Measurements from ENCODE around the gene CALCOCO2. TPM values are rescaled to one million over a fixed set of nuclear protein-coding genes. Genes with fewer than 3 reads are reported as not detected.

CALCOCO2 gene
- total RNA-seq, 1 donor from 2014 or later, result 74.5 TPM

GRCh38 chr17:48860034-48860433 is 29.2 kb downstream of the CALCOCO2 start:
- Mint-ChIP-seq H3K4me3 (no peak overlapping the region), H3K27me3 (no peaks in the 10 kb centered on the region), H3K36me3 (peaks cover 16% of the 10 kb centered on the region)

GRCh38 chr17:48860456-48860855 is 29.6 kb downstream of the CALCOCO2 start:
- TF ChIP-seq, protein P1, sequence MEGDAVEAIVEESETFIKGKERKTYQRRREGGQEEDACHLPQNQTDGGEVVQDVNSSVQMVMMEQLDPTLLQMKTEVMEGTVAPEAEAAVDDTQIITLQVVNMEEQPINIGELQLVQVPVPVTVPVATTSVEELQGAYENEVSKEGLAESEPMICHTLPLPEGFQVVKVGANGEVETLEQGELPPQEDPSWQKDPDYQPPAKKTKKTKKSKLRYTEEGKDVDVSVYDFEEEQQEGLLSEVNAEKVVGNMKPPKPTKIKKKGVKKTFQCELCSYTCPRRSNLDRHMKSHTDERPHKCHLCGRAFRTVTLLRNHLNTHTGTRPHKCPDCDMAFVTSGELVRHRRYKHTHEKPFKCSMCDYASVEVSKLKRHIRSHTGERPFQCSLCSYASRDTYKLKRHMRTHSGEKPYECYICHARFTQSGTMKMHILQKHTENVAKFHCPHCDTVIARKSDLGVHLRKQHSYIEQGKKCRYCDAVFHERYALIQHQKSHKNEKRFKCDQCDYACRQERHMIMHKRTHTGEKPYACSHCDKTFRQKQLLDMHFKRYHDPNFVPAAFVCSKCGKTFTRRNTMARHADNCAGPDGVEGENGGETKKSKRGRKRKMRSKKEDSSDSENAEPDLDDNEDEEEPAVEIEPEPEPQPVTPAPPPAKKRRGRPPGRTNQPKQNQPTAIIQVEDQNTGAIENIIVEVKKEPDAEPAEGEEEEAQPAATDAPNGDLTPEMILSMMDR (conservative IDR thresholded peaks at IDR 0.05), result no peak
- DNase-seq (ENCODE audit: extremely low spot score, unreplicated experiment), result no peak
- no peaks in the 10 kb centered on the region for H3K27me3 Mint-ChIP-seq
- no peak overlapping the region for H3K27ac Mint-ChIP-seq
- H3K4me3 Mint-ChIP-seq, result no peak overlapping the region
- H3K4me1 Mint-ChIP-seq (ENCODE audit: unreplicated experiment), result no peaks in the 10 kb centered on the region
- peaks cover 15% of the 10 kb centered on the region for H3K36me3 Mint-ChIP-seq
- no peaks in the 10 kb centered on the region for H3K9me3 Mint-ChIP-seq

More at GRCh38 chr17:48860034-48860433, 29.2 kb downstream of the CALCOCO2 start:
- TF ChIP-seq, protein P1 (conservative IDR thresholded peaks at IDR 0.05), result peak; percentile 64
- Mint-ChIP-seq H3K4me1 (ENCODE audit: unreplicated experiment) (no peaks in the 10 kb centered on the region), H3K27ac (no peak overlapping the region), H3K9me3 (no peaks in the 10 kb centered on the region)
- DNase-seq (ENCODE audit: extremely low spot score, unreplicated experiment), result no peak

- peak overlapping the region; percentile 30 for H3K27ac Mint-ChIP-seq
- no peak for DNase-seq (ENCODE audit: extremely low spot score, unreplicated experiment)
- peaks cover 48% of the 10 kb centered on the region for H3K4me1 Mint-ChIP-seq (ENCODE audit: unreplicated experiment)
- no peaks in the 10 kb centered on the region for H3K9me3 Mint-ChIP-seq
- peak overlapping the region; percentile 26 for H3K4me3 Mint-ChIP-seq
- TF ChIP-seq, protein P1 (conservative IDR thresholded peaks at IDR 0.05), result no peak
- H3K27me3 Mint-ChIP-seq, result peaks cover 4% of the 10 kb centered on the region
- H3K36me3 Mint-ChIP-seq, result peaks cover 16% of the 10 kb centered on the region
These were observed 38.2 kb downstream of the CALCOCO2 start for GRCh38 chr17:48868916-48869500.

DNA sequence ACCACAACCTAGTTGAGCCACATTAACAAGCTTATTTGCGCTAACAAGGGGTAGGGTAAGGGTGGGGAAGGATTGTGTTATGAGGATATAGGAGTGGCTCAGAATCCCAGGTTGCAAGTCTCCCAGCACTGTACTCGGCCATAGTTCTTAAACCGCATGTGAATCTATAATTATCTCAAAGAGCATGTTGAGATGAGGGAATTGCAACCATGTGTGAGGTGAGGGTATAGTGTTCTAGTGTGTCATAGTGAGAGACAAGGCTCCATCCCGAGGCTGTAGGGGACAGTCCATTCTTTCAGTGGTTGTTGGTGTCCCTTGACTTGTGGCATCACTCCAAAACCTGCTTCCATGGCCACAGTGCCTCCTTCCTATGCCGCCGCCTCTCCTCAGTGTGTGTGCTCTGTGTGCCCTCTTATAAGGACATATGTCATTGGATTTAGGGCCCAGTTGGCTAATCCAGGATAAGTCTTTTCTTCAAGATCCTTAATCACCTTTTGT is 39.0 kb downstream of the CALCOCO2 start:
- H3K4me1 Mint-ChIP-seq (ENCODE audit: unreplicated experiment), result peaks cover 49% of the 10 kb centered on the region
- peaks cover 9% of the 10 kb centered on the region for H3K36me3 Mint-ChIP-seq
- TF ChIP-seq, protein P1 (conservative IDR thresholded peaks at IDR 0.05), result no peak
- DNase-seq (ENCODE audit: extremely low spot score, unreplicated experiment), result no peak
- H3K4me3 Mint-ChIP-seq, result no peak overlapping the region
- H3K9me3 Mint-ChIP-seq, result no peaks in the 10 kb centered on the region
- peaks cover 4% of the 10 kb centered on the region for H3K27me3 Mint-ChIP-seq
- H3K27ac Mint-ChIP-seq, result peak overlapping the region; percentile 30

DNA sequence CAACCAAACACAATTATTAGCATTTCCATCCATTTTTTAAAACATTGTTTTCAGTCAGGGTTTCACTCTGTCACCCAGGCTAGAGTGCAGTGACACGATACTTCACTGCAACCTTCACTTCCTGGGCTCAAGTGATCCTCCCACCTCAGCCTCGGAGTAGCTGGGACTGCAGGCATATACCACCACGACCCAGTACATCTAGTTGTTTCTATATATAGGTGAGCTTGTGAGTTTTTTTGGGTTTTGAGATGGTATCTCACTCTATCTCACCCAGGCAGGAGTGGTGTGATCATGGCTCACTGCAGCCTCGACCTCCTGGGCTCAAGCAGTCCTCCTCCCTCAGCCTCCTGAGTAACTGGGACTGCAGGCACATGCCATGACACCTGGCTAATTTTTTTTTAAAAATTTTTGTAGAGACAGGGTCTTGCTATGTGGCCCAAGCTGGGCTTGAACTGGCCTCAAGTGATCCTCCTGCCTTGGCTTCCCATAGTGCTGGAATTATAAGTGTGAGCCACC is 40.3 kb downstream of the CALCOCO2 start:
- H3K4me1 Mint-ChIP-seq (ENCODE audit: unreplicated experiment), result peaks cover 49% of the 10 kb centered on the region

More for the DNA sequence above, 40.3 kb downstream of the CALCOCO2 start:
- H3K36me3 Mint-ChIP-seq, result peaks cover 2% of the 10 kb centered on the region
- DNase-seq (ENCODE audit: extremely low spot score, unreplicated experiment), result no peak
- no peak overlapping the region for H3K4me3 Mint-ChIP-seq
- H3K9me3 Mint-ChIP-seq, result no peaks in the 10 kb centered on the region
- peak overlapping the region; percentile 89 for H3K27ac Mint-ChIP-seq
- H3K27me3 Mint-ChIP-seq, result peaks cover 4% of the 10 kb centered on the region
- TF ChIP-seq, protein P1 (conservative IDR thresholded peaks at IDR 0.05), result no peak

All from type B pancreatic cell (in vitro differentiated cells).